Heart left ventricle (tissue), 16 donors: ENCODE measurements around the gene OPCML. TPM values are rescaled to one million over a fixed set of nuclear protein-coding genes. Genes with fewer than 3 reads are reported as not detected.

ENCODE experiments used
- ATAC-seq, 4 donors: fragments of 200-7000 bp; cut with Tn5 transposase; one replicate each; pipeline ENCODE4 v1.9.1; 2020 to 2022; ENCODE audit warnings: moderate library complexity in 4 of 4, mild to moderate bottlenecking in 3 of 4, moderate number of reproducible peaks in 1 of 4
- DNase-seq, 5 donors: peaks; one replicate each; pipeline ENCODE4 v3.0.0-alpha.2; 2020
- H3K27ac ChIP-seq, 12 donors: fragments of 200-600 bp; sonication (generic) in 4 of 12; one replicate each; pipeline versions ENCODE4 v1.5.0 to v1.8.0; 2016 to 2022; ENCODE audit warnings: mild to moderate bottlenecking in 2 of 12
- H3K27me3 ChIP-seq, 9 donors: fragments of 200-600 bp; sonication (generic) in 2 of 9; one replicate each; pipeline versions ENCODE4 v1.5.1 to v1.8.0; 2016 to 2022; ENCODE audit warnings: mild to moderate bottlenecking in 3 of 9
- H3K36me3 ChIP-seq, 9 donors: fragments of 200-600 bp; sonication (generic) in 2 of 9; one replicate each; pipeline versions ENCODE4 v1.5.0 to v1.8.0; 2018 to 2022; ENCODE audit warnings: mild to moderate bottlenecking in 2 of 9
- H3K4me1 ChIP-seq, 12 donors: fragments of 200-600 bp; sonication (generic) in 4 of 12; one replicate each; pipeline versions ENCODE4 v1.5.0 to v1.8.0; 2016 to 2022; ENCODE audit warnings: mild to moderate bottlenecking in 3 of 12
- H3K4me3 ChIP-seq, 12 donors: fragments of 200-600 bp; sonication (generic) in 4 of 12; one replicate each; pipeline versions ENCODE4 v1.5.0 to v1.8.0; 2017 to 2022; ENCODE audit warnings: mild to moderate bottlenecking in 9 of 12, moderate library complexity in 4 of 12
- H3K9me3 ChIP-seq, 12 donors: fragments of 200-600 bp; sonication (generic) in 4 of 12; one replicate each; pipeline versions ENCODE4 v1.5.0 to v1.8.0; 2016 to 2022; ENCODE audit warnings: mild to moderate bottlenecking in 1 of 12
- CTCF ChIP-seq, 12 donors: fragments of 200-600 bp; sonication (generic) in 4 of 12; IDR thresholded peaks; one replicate each; pipeline versions ENCODE4 v1.5.0 to v1.8.0; 2018 to 2022; ENCODE audit warnings: antibody characterized with exemption in 12 of 12, mild to moderate bottlenecking in 5 of 12
- POLR2A ChIP-seq, 2 donors: fragments of 450-650 bp; IDR thresholded peaks; one replicate each; pipeline ENCODE4 v1.6.1; 2017; ENCODE audit warnings: antibody characterized with exemption in 2 of 2, mild to moderate bottlenecking in 2 of 2, moderate library complexity in 2 of 2
- WGBS, 4 donors: extraction: QIAGEN DNeasy Blood & Tissue Kit in 2 of 4; methylation state at CpG; one replicate each; pipeline versions ENCODE4 v1.1.5 to v1.1.7; 2013 to 2018; 5-methylcytosine and 5-hydroxymethylcytosine counted together
- intact Hi-C, 10 donors: fragments of 100-400 bp; cut with DNase I; formaldehyde crosslinking; loops; one replicate each; pipeline versions ENCODE4 v1.11.1 to v1.14.2; 2022
- polyA plus RNA-seq, 2 donors: library from polyadenylated mRNA; stranded (reverse); fragments of 200-250 nt; gene quantifications; one replicate each; pipeline ENCODE4 v1.2.3, GENCODE V29; 2013
- total RNA-seq, 9 donors: library from RNA; depleted of rRNA in 2 of 9; stranded (reverse); fragments of >200 nt in 2 of 9; fragmentation: NEBNext Ultra II Directional in 3 of 9; extraction: Animal tissue kit (Norgen Biotek cat#: 25700) in 3 of 9; gene quantifications; one replicate each; pipeline versions ENCODE4 v1.1.0 to v1.2.4, GENCODE V29; 2016 to 2023
- donor health status: ischemic (EF 13 %, LVEDD 7.1; RV severe dilation, severe dysfunction).
- donor health status: healthy with polysubstance abuse.
- donor health status: DM: no; HTN: yes; CAD: no.
- donor health status: DM: no; HTN: no; CAD: no.
- donor health status: ischemic (EF 25% LVEDD 6.9; RV normal size, moderate dysfunction).
- donor health status: ischemic (EF 25% LVEDD 5.7; RV mildly dilated, moderate dysfunction).
- donor health status: healthy.
- donor health status: DM: yes; HTN: yes; CAD: no.
- donor health status: ischemic (EF 35%, LVEDD 5.7; RV mildly dilated, moderate dysfunction).
- donor health status: nonischemic (EF 11% LVEDD 7.7; RV severe dilation, severe dysfunction).
- donor health status: DM: yes; HTN: yes; CAD: no.
- donor health status: PGD.
- donor health status: ischemic (EF 29% LVEDD 5.4; RV normal size, mild dysfunction).
- donor health status: nonischemic (EF 23%, LVEDD 6.1; RV moderate dilation, normal function).

Gene OPCML
- total and polyA plus RNA-seq, 11 donors, result 0.04 to 1.3 (median 0.23) TPM; not detected in 3

DNA sequence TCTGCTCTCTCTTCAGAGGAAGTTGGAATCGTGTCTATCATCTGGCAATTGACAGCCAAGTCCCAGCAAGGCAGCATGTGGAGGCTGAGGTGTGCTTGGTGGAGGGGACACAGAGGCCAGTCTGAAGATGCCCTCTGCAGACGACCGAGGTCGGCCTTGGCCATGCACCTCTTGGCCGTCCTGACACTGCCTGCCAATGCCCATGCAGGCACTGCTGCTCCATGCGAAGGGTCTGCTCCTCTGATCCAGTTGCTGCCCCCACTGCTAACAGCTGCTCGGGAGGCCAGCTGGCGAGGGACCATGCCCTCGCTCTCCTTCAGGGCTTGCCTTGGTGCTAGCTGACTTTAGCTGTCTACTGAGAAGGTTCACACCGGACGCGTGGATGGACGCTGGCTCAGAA is 527.9 kb downstream of the OPCML start:
- ATAC-seq, result no peak
- intact Hi-C loops, result no loop called here
- no peak overlapping the region for H3K4me3 ChIP-seq
- no peaks in the 10 kb centered on the region for H3K4me1 ChIP-seq
- 78 to 85% (median 80%) methylated on average over 7 to 13 of the region's 13 CpGs for WGBS, 4 donors
- no peak overlapping the region for H3K27ac ChIP-seq
- H3K9me3 ChIP-seq, result peaks cover 0 to 5% (median 0%) of the 10 kb centered on the region in 12 donors
- no peaks in the 10 kb centered on the region for H3K36me3 ChIP-seq
- no peak for TF ChIP-seq CTCF (IDR thresholded peaks at IDR 0.05)
- no peak for TF ChIP-seq POLR2A (IDR thresholded peaks at IDR 0.05)
- H3K27me3 ChIP-seq, result peaks cover 0 to 2% (median 0%) of the 10 kb centered on the region in 9 donors
- no peak for DNase-seq

DNA sequence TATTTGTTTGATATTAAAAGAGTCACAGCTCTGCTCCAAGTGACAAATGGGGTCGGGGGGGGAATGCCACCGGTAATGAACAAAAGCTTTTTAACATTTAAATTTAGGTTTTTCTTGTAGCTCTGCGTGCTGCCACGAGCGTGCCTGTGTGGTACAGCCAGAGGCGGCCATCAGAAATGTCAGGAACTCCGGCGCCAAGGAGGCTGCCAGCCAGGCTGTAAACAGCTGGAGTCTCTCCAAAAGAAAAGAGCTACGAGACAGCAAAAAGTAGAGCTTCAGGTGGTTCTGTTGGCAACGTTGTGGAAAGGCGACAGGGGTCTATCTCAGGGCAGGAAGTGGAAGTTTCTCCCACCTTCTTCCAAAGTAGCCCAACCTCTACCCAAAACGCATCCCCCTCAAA is 532.8 kb downstream of the OPCML start:
- 35 to 39% (median 36%) methylated on average over 12 of the region's 12 CpGs for WGBS, 4 donors

GRCh38 chr11:132999031-132999430 is 533.3 kb downstream of the OPCML start:
- H3K4me1 ChIP-seq, result peaks cover 0 to 5% (median 0%) of the 10 kb centered on the region in 12 donors
- no peaks in the 10 kb centered on the region for H3K36me3 ChIP-seq
- no peak overlapping the region for H3K4me3 ChIP-seq
- ATAC-seq (no peak), DNase-seq (no peak)
- H3K27me3 ChIP-seq, result peaks cover 0 to 26% (median 18%) of the 10 kb centered on the region in 9 donors
- TF ChIP-seq CTCF (IDR thresholded peaks at IDR 0.05) (no peak), POLR2A (IDR thresholded peaks at IDR 0.05) (no peak)
- no peak overlapping the region for H3K27ac ChIP-seq
- 51 to 57% (median 53%) methylated on average over 5 of the region's 5 CpGs for WGBS, 4 donors
- peaks cover 0 to 4% (median 0%) of the 10 kb centered on the region in 12 donors for H3K9me3 ChIP-seq
- intact Hi-C loops, result no loop called here

More for the DNA sequence above, 532.8 kb downstream of the OPCML start:
- Histone ChIP-seq H3K36me3 (no peaks in the 10 kb centered on the region), H3K27me3 (peaks cover 0 to 21% (median 13%) of the 10 kb centered on the region in 9 donors), H3K4me3 (no peak overlapping the region), H3K4me1 (peaks cover 0 to under 1% (median 0%) of the 10 kb centered on the region in 12 donors), H3K9me3 (peaks cover 0 to 4% (median 0%) of the 10 kb centered on the region in 12 donors), H3K27ac (no peak overlapping the region)
- DNase-seq, result no peak
- intact Hi-C loops, result no loop called here
- no peak for ATAC-seq
- no peak for TF ChIP-seq CTCF (IDR thresholded peaks at IDR 0.05)
- TF ChIP-seq POLR2A (IDR thresholded peaks at IDR 0.05), result no peak

- ATAC-seq (no peak), DNase-seq (no peak)
- peaks cover 0 to 42% (median 30%) of the 10 kb centered on the region in 9 donors for H3K27me3 ChIP-seq
- TF ChIP-seq CTCF (IDR thresholded peaks at IDR 0.05) (no peak), POLR2A (IDR thresholded peaks at IDR 0.05) (no peak)
- H3K9me3 ChIP-seq, result no peaks in the 10 kb centered on the region
- no peak overlapping the region for H3K4me3 ChIP-seq
- H3K36me3 ChIP-seq, result no peaks in the 10 kb centered on the region
- no peak overlapping the region for H3K27ac ChIP-seq
- H3K4me1 ChIP-seq, result peaks cover 0 to 9% (median 0%) of the 10 kb centered on the region in 12 donors
- intact Hi-C loops, result no loop called here
- WGBS, 4 donors, result 74 to 81% (median 78%) methylated on average over 5 of the region's 5 CpGs
These were observed 534.9 kb downstream of the OPCML start for GRCh38 chr11:132997396-132997795.
